ENCODE data around the gene SPOCD1. TPM values are rescaled to one million over a fixed set of nuclear protein-coding genes. Genes with fewer than 3 reads are reported as not detected.

The SPOCD1 gene
- total RNA-seq, 2 experiments from 2014 or later: 0.21 to 0.30 TPM

GRCh38 chr1:31745946-31746670 lies 69.7 kb downstream of the SPOCD1 start:
- CTCF ChIA-PET: interaction anchor here (0.6 to 1.9 kb wide), 16 partner anchors 11 to 408 kb away, joined by 3 to 14 read pairs (median 3); partner anchors contain the start of genes PEF1 and SPOCD1
- no peak for DNase-seq
- Mint-ChIP-seq H3K27me3 (ENCODE audit: low read depth) (no peaks in the 10 kb centered on the region), H3K36me3 (ENCODE audit: low read depth) (no peaks in the 10 kb centered on the region), H3K27ac (no peak overlapping the region), H3K4me3 (no peak overlapping the region), H3K4me1 (ENCODE audit: low read depth) (no peaks in the 10 kb centered on the region), H3K9me3 (no peaks in the 10 kb centered on the region)
- intact Hi-C loops (cut with micrococcal nuclease): loop anchor here (1.0 to 2.0 kb wide), 2 partner anchors 32 to 81 kb away; no protein-coding TSS in a partner anchor

DNA sequence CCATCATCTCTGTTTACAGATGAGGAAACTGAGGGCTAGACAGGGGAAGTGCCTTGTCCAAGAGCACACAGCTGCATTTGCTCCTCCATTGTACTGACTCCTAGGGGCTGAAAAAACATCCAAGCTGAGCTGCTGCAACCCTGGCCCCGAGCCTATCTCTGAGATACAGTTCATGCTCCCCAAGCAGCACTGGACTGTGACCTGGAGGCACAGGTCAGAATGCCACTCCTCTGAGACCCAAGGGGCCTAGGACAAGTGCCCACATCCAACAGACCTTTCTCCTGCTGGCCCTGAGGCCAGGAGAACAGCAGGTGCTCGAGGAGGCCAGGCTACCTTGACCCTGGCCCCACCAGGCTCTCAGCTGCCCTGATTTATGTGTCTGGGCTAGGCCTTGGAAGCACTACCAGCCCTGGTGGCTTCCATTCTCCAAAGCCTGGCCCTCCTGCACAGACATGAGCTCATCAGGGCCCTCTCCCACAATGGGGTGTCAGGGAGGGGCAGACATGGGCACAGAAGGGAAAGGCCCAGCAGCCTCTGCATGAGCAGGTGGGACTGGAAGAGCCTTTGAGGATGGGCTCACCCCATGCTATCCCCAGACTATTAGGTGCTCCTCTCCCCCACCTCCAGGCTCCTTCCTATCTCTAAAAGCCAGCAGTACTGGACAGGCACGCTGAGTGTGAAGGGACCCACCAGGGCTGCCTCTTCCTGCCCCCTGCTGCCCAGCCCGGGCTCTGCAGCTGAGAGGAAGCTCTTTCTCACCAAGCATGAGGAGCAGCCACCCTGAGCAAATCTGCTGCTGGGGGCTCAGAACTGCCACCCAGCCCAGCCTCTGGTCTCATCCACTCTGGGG lies 70.5 kb downstream of the SPOCD1 start:
- Mint-ChIP-seq H3K9me3 (no peaks in the 10 kb centered on the region), H3K36me3 (ENCODE audit: low read depth) (no peaks in the 10 kb centered on the region), H3K4me1 (ENCODE audit: low read depth) (no peaks in the 10 kb centered on the region), H3K27ac (no peak overlapping the region), H3K4me3 (no peak overlapping the region), H3K27me3 (ENCODE audit: low read depth) (no peaks in the 10 kb centered on the region)
- CTCF ChIA-PET: interaction anchor here (0.7 to 1.9 kb wide), 18 partner anchors 12 to 179 kb away, joined by 3 to 14 read pairs (median 3); partner anchors contain the start of genes PEF1 and SPOCD1
- peak; percentile 71 for DNase-seq
- intact Hi-C loops (cut with micrococcal nuclease): loop anchor here (1.0 to 2.0 kb wide), 2 partner anchors 31 to 81 kb away; no protein-coding TSS in a partner anchor

GRCh38 chr1:31744165-31744888 lies 71.5 kb downstream of the SPOCD1 start:
- no peak overlapping the region for H3K4me3 Mint-ChIP-seq

DNA sequence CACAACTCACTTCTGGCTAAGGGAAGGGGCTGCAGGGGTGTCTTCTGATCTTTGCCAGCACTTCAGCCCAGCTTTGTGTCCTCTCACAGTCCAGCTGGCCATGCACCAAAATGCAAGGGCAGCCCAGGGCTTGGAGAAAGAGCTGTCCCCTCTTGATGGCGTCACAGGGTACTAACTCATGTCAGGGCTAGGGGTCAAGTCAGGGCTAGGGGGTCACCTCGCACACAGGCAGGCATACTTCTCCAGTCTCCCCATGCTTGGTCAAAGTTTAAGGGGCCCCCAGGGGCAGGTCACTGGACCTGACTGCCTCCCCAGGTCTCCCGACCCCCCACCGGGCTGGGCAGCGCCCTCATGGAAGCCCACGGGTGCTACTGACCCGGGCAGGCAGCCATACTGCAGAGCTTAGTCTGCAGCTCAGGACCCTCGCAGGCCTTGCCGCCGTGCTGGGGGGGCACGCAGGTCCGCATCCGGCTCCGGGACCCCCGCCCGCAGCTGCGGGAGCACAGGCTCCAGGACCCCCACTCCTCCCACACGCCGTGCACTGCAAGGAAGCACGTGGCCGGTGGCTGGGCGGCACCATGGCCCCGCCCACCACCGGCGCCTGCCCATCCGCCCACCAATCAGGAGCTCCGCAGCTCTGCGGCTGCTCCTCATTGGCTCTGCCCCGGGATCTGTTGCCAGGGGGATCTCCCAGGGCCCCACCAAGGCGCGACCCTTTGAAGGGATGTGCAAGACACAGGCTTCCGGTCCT lies 73.2 kb downstream of the SPOCD1 start:
- CTCF ChIA-PET: interaction anchor here (1.1 kb wide), 1 partner anchor 47 kb away, joined by 3 read pairs; no protein-coding TSS in a partner anchor
- DNase-seq: no peak
- no peak overlapping the region for H3K4me3 Mint-ChIP-seq
- no peak overlapping the region for H3K27ac Mint-ChIP-seq
- H3K4me1 Mint-ChIP-seq (ENCODE audit: low read depth): peaks cover 5% of the 10 kb centered on the region
- intact Hi-C loops (cut with micrococcal nuclease): no loop called here
- H3K9me3 Mint-ChIP-seq: no peaks in the 10 kb centered on the region
- H3K36me3 Mint-ChIP-seq (ENCODE audit: low read depth): no peaks in the 10 kb centered on the region
- H3K27me3 Mint-ChIP-seq (ENCODE audit: low read depth): no peaks in the 10 kb centered on the region

More at GRCh38 chr1:31744165-31744888, 71.5 kb downstream of the SPOCD1 start:
- Mint-ChIP-seq H3K9me3 (no peaks in the 10 kb centered on the region), H3K27me3 (ENCODE audit: low read depth) (no peaks in the 10 kb centered on the region), H3K4me1 (ENCODE audit: low read depth) (peaks cover 5% of the 10 kb centered on the region), H3K27ac (no peak overlapping the region), H3K36me3 (ENCODE audit: low read depth) (no peaks in the 10 kb centered on the region)
- DNase-seq: no peak
- CTCF ChIA-PET: interaction anchor here (1.1 to 1.8 kb wide), 5 partner anchors 25 to 178 kb away, joined by 3 to 14 read pairs (median 6); no protein-coding TSS in a partner anchor
- intact Hi-C loops (cut with micrococcal nuclease): loop anchor here (2.0 kb wide), 1 partner anchor 80 kb away; no protein-coding TSS in a partner anchor

Small RNA genes within 50 kb of the gene (microRNA-seq; reads per million reads assigned to microRNA genes)
- gene MIR4254 (ENCODE audit: borderline microRNAs expressed, borderline replicate concordance): not detected

Other genes with a start within 250 kb of the SPOCD1 start
- not detected for gene TINAGL1, start 239.5 kb downstream of the SPOCD1 start, total RNA-seq
- not detected for gene HCRTR1, start 198.3 kb downstream of the SPOCD1 start, total RNA-seq
- gene PEF1, start 171.1 kb downstream of the SPOCD1 start, total RNA-seq: 10 to 100 TPM; 79.6 to 80.6 TPM
- under 1 TPM; 0.17 to 0.47 TPM for gene COL16A1, start 112.0 kb downstream of the SPOCD1 start, total RNA-seq
- gene ADGRB2, start 51.7 kb downstream of the SPOCD1 start, total RNA-seq: under 1 TPM; 0.24 to 0.30 TPM
- 100 to 1,000 TPM; 240 to 263 TPM for gene PTP4A2, start 122.3 kb upstream of the SPOCD1 start, total RNA-seq
- gene KHDRBS1, start 197.8 kb upstream of the SPOCD1 start, total RNA-seq: 100 to 1,000 TPM; 189 to 198 TPM